Pulmonary artery endothelial cell (primary cell): ENCODE measurements around the gene TEN1. TPM values are rescaled to one million over a fixed set of nuclear protein-coding genes. Genes with fewer than 3 reads are reported as not detected.

Source experiments
- DNase-seq: peaks from one replicate; pipeline ENCODE4 v3.0.0-alpha.2; 2011; ENCODE audit warnings: low read depth, low spot score
- total RNA-seq: library from RNA; depleted of rRNA; stranded (reverse); fragments of >200 nt; gene quantifications from 2 replicates; pipeline ENCODE4 v1.2.3, GENCODE V29; 2014

Gene TEN1
- total RNA-seq, 1 donor from 2014 or later = 25.8 TPM

DNA sequence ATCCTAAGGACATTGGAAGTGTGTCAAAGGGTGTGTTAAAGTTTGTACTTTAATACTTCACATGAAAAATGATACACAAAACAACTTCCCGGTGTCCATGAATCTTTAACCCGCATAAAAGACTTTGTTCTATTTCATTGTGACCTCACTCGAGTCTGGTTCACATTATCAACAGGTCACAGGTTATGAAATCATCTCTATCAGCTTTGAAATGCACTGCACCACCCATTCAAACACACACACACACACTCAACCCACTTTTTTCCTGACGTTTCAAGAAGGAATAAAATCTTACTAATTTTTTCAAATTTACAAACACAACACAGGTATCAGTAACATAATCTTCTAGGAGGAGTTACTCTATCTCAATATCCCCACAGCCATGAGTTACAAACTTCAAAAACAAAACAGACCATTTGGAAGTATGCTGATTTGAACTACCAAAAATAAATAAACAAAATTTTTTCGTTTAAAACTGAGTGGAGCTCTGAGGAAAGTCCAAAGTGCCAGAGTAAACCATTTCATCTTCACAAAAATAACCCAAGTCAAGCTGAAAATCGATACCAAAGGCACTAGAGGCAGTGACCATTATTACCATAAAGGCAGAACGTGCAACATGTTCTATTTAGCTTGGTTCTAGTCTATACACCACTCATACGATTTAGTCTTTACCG lies 2.7 kb upstream of the TEN1 start:
- no peak for DNase-seq

- no peak for DNase-seq
Measured at GRCh38 chr17:75979705-75980187, 706 bp downstream of the TEN1 start.

GRCh38 chr17:75980188-75981018 lies 1.4 kb downstream of the TEN1 start:
- DNase-seq = no peak

- DNase-seq = no peak
Measured at GRCh38 chr17:75981019-75981615, 2.1 kb downstream of the TEN1 start.

DNA sequence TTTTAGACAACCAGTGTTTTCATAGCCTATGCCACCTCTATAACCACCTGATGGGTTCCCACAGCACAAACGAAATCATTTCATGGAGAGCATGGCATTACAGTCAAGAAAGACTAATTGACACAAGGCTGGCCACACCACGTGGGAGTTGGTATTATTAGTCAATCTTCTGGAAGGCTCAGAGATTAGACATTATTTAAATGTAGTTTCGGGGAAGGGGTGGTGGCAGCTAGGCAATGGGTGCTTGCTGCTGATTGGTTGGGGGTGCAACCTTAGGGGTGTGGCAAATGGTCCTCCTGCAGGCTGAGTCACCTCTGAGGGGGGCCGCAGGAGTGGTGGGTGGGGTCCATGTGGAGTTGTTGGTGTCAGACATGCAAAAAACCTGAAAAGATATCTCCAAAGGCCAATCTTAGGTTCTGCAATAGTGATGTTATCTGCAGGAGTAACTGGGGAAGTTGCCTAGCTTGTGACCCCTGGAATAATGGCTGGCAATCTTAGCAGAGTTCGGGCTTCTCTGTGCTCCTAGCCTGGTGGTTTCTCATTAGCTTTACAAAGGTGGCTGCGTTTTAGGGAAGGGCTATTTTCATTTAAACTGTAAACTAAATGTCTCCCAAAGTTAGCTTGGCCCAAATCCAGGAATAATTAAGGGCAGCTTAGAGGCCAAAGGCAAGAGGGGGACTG lies 4.6 kb downstream of the TEN1 start:
- no peak for DNase-seq

- no peak for DNase-seq
Measured at GRCh38 chr17:75985986-75986385, 6.9 kb downstream of the TEN1 start.

DNA sequence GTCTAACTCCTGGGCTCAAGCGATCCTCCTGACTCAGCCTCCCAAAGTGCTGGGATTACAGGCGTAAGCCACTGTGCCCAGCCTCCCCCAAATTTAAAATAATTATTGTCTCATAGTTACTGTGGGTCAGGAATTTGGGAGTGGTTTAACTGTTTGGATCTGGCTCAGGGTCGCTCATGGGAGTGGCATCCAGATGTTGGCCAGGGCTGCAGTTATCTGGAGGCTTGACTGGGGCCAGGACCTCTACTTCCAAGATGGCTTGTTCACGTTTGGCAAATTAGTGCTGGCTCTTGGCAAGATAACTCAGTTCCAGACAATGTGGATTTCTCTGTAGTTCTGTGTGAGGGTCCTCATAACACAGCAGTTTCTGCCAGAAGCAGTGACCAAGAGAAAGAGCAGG lies 8.0 kb downstream of the TEN1 start:
- no peak for DNase-seq

GRCh38 chr17:75991396-75991795 lies 12.4 kb downstream of the TEN1 start:
- no peak for DNase-seq

DNA sequence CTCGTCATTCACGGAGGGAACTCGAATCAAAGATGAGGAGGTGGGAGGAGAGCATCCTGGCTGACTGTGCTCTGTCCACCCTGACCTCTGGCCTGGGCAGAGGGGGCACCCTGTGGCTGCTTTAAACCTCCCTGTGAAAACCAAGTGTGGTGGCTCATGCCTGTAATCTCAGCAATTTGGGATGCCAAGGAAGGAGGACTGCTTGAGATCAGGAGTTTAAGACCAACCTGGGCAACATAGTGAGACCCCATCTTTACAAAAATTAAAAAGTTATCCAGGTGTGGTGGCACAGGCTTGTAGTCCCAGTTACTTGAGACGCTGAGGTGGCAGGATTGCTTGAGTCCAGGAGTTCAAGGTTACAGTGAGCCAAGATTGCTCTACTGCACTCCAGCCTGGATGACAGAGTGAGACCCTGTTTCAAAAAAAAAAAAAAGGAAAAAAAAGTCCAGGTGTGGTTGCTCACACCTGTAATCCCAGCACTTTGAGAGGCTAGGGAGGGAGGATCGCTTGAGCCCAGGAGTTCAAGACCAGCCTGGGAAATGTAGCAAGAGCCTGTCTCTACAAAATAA lies 15.8 kb downstream of the TEN1 start:
- no peak for DNase-seq

- DNase-seq = no peak
Measured at GRCh38 chr17:75995385-75995925, 16.4 kb downstream of the TEN1 start.

DNA sequence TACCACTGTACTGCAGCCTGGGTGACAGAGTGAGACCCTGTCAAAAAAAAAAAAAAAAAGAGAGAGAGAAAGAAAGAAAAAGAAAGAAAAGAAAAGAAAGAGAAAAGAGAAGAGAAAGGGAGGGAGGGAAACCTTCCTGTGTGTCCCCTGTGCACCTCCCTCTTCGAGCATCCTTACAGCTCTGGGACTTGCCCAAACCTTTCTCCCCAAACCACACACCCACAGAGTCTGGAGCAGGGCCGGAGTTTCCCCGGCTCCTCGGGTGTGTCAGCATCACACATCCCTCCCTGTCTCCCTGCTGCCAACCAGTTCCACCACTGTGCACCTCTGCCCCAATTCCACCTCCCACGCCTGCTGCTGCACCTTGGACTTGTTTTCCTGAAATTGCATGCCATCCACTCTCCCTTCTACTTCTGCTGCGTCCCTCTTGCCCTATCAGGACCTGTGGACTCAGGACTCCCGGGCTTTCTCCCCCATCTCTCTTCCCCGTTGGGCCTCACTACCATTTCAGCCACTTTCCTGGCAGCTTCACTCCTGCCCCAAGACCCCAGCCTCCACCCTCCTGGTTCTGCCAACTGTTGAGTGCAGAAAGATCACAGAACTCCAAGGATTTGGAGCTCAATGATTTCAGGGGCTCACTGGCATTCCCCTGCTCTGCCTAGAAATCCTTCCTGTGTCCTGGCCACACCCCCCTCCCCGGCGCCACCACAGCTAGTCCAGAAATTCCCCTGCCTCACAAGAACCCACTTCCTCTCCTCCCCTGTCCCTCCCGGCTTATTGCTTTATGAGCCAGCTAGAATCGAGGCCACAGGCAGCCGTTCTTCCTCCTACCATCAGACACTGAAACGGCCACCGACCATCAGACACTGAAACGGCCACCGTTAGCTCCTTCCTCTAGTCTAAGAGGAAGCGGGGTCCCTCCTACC lies 17.9 kb downstream of the TEN1 start:
- DNase-seq = no peak

- no peak for DNase-seq
Measured at GRCh38 chr17:75998327-75998795, 19.3 kb downstream of the TEN1 start.

GRCh38 chr17:76000016-76000754 lies 21.1 kb downstream of the TEN1 start:
- no peak for DNase-seq

- no peak for DNase-seq
Measured at GRCh38 chr17:76000755-76001521, 21.9 kb downstream of the TEN1 start, which contains the start of gene CDK3. TSS of gene CDK3 (plus strand) at chr17:76000855. CDS start at chr17:76001426, 571 bp downstream.

DNA sequence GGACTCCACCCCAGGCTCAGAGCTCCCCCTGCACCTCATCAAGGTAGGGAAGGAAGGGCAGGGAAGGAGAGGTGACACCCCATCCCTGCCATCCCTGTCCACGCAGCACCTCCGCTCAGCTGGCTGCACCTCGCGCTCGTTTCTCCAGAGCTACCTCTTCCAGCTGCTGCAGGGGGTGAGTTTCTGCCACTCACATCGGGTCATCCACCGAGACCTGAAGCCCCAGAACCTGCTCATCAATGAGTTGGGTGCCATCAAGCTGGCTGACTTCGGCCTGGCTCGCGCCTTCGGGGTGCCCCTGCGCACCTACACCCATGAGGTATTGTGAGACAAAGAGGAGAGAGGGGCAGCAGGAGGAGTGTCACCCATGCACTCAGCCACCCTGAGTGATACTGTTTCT lies 23.1 kb downstream of the TEN1 start:
- DNase-seq = no peak

- DNase-seq = no peak
Measured at GRCh38 chr17:76003915-76004314, 24.9 kb downstream of the TEN1 start.

GRCh38 chr17:76004750-76005262 lies 25.8 kb downstream of the TEN1 start:
- DNase-seq = no peak
